Measurements from ENCODE around the gene RARRES1.

The RARRES1 gene

GRCh38 chr3:158718490-158719170 lies 13.6 kb downstream of the RARRES1 start:
- Histone ChIP-seq H2AFZ (no peak overlapping the region), H3K9me3 (ENCODE audit: control insufficient read depth, low read length) (no peaks in the 10 kb centered on the region), H3K36me3 (ENCODE audit: control insufficient read depth, insufficient read depth, low read length) (no peaks in the 10 kb centered on the region), H3K4me1 (no peaks in the 10 kb centered on the region), H3K27me3 (ENCODE audit: control insufficient read depth, insufficient read depth, low read length) (no peaks in the 10 kb centered on the region), H3K4me2 (ENCODE audit: low read length) (no peak overlapping the region), H3K27ac (no peak overlapping the region), H3K9ac (no peak overlapping the region), H3K4me3 (ENCODE audit: low read depth, low read length) (no peak overlapping the region), H3K79me2 (no peaks in the 10 kb centered on the region)
- TF ChIP-seq CTCF (IDR thresholded peaks at IDR 0.05): no peak

- Histone ChIP-seq H3K36me3 (ENCODE audit: control insufficient read depth, insufficient read depth, low read length) (no peaks in the 10 kb centered on the region), H3K4me3 (ENCODE audit: low read depth, low read length) (no peak overlapping the region), H3K9me3 (ENCODE audit: control insufficient read depth, low read length) (no peaks in the 10 kb centered on the region), H3K27me3 (ENCODE audit: control insufficient read depth, insufficient read depth, low read length) (no peaks in the 10 kb centered on the region), H2AFZ (no peak overlapping the region), H3K4me1 (no peaks in the 10 kb centered on the region), H3K27ac (no peak overlapping the region), H3K9ac (no peak overlapping the region), H3K79me2 (no peaks in the 10 kb centered on the region), H3K4me2 (ENCODE audit: low read length) (no peak overlapping the region)
- TF ChIP-seq CTCF (IDR thresholded peaks at IDR 0.05): no peak
Measured at GRCh38 chr3:158717576-158717975, 14.7 kb downstream of the RARRES1 start.

- Histone ChIP-seq H2AFZ (no peak overlapping the region), H3K9me3 (ENCODE audit: control insufficient read depth, low read length) (no peaks in the 10 kb centered on the region), H3K79me2 (no peaks in the 10 kb centered on the region), H3K27me3 (ENCODE audit: control insufficient read depth, insufficient read depth, low read length) (no peaks in the 10 kb centered on the region), H3K27ac (no peak overlapping the region), H3K9ac (no peak overlapping the region), H3K4me2 (ENCODE audit: low read length) (no peak overlapping the region), H3K4me1 (no peaks in the 10 kb centered on the region), H3K36me3 (ENCODE audit: control insufficient read depth, insufficient read depth, low read length) (no peaks in the 10 kb centered on the region), H3K4me3 (ENCODE audit: low read depth, low read length) (no peak overlapping the region)
- no peak for TF ChIP-seq CTCF (IDR thresholded peaks at IDR 0.05)
Measured at GRCh38 chr3:158713094-158713499, 19.2 kb downstream of the RARRES1 start.

GRCh38 chr3:158712443-158712842 lies 19.8 kb downstream of the RARRES1 start:
- no peak for TF ChIP-seq CTCF (IDR thresholded peaks at IDR 0.05)
- no peak overlapping the region for H3K4me2 ChIP-seq (ENCODE audit: low read length)
- no peak overlapping the region for H2AFZ ChIP-seq
- H3K4me3 ChIP-seq (ENCODE audit: low read depth, low read length): no peak overlapping the region
- no peaks in the 10 kb centered on the region for H3K9me3 ChIP-seq (ENCODE audit: control insufficient read depth, low read length)
- no peaks in the 10 kb centered on the region for H3K27me3 ChIP-seq (ENCODE audit: control insufficient read depth, insufficient read depth, low read length)
- no peak overlapping the region for H3K9ac ChIP-seq
- no peaks in the 10 kb centered on the region for H3K79me2 ChIP-seq
- no peak overlapping the region for H3K27ac ChIP-seq
- H3K36me3 ChIP-seq (ENCODE audit: control insufficient read depth, insufficient read depth, low read length): no peaks in the 10 kb centered on the region
- no peaks in the 10 kb centered on the region for H3K4me1 ChIP-seq

- no peaks in the 10 kb centered on the region for H3K79me2 ChIP-seq
- no peaks in the 10 kb centered on the region for H3K9me3 ChIP-seq (ENCODE audit: control insufficient read depth, low read length)
- no peak overlapping the region for H2AFZ ChIP-seq
- no peaks in the 10 kb centered on the region for H3K36me3 ChIP-seq (ENCODE audit: control insufficient read depth, insufficient read depth, low read length)
- TF ChIP-seq CTCF (IDR thresholded peaks at IDR 0.05): no peak
- H3K4me2 ChIP-seq (ENCODE audit: low read length): no peak overlapping the region
- no peaks in the 10 kb centered on the region for H3K4me1 ChIP-seq
- no peak overlapping the region for H3K27ac ChIP-seq
- no peak overlapping the region for H3K9ac ChIP-seq
- H3K27me3 ChIP-seq (ENCODE audit: control insufficient read depth, insufficient read depth, low read length): no peaks in the 10 kb centered on the region
- H3K4me3 ChIP-seq (ENCODE audit: low read depth, low read length): no peak overlapping the region
Measured at GRCh38 chr3:158711886-158712285, 20.4 kb downstream of the RARRES1 start.

Measured in parathyroid adenoma (tissue), 2 donors.